Right ventricle myocardium superior (tissue), 1 donor: ENCODE results near the gene QSOX2. TPM values are rescaled to one million over a fixed set of nuclear protein-coding genes. Genes with fewer than 3 reads are reported as not detected.

Source experiments
- ATAC-seq: fragments of 200-7000 bp; cut with Tn5 transposase; one replicate; pipeline ENCODE4 v1.9.1; 2020; ENCODE audit warnings: mild to moderate bottlenecking; ENCODE audit not compliant: poor library complexity
- DNase-seq: peaks from one replicate; pipeline ENCODE4 v3.0.0-alpha.2; 2020
- intact Hi-C: fragments of 100-400 bp; cut with DNase I; formaldehyde crosslinking; loops from one replicate; pipeline ENCODE4 v1.11.2; 2022
- total RNA-seq: library from RNA; stranded (reverse); fragmentation: NEBNext Ultra II Directional; extraction: Animal tissue kit (Norgen Biotek cat#: 25700); gene quantifications from one replicate; pipeline ENCODE4 v1.2.1, GENCODE V29; 2021
- donor health status: DM: no; HTN: yes; CAD: no; lungs with severe emphysema.

The QSOX2 gene
- total RNA-seq, 1 donor from 2014 or later = 7.7 TPM

- intact Hi-C loops = no loop called here
- ATAC-seq (peak; percentile 64), DNase-seq (no peak)
These were observed 43.8 kb downstream of the QSOX2 start for GRCh38 chr9:136201609-136202453.

DNA sequence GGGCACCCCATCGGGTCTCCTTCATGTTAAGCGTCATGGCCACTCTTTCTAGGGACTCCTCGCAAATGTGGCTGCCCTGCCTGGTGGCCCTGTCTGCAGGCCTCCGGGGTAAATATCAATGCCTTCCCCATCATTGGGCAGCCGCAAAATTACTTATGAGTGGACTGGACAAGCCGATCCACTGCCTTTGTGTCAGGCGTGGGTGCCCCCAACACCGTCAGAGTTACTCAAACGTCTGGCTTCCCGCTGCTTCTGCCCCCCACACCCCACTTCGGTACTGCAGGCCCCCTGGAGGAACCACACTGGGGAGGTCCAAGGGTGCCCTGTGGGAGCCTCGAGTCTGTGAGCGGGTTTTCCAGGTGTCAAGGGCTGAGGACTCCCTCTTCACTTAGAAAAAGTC is 44.4 kb downstream of the QSOX2 start:
- ATAC-seq (no peak), DNase-seq (no peak)
- intact Hi-C loops = no loop called here

DNA sequence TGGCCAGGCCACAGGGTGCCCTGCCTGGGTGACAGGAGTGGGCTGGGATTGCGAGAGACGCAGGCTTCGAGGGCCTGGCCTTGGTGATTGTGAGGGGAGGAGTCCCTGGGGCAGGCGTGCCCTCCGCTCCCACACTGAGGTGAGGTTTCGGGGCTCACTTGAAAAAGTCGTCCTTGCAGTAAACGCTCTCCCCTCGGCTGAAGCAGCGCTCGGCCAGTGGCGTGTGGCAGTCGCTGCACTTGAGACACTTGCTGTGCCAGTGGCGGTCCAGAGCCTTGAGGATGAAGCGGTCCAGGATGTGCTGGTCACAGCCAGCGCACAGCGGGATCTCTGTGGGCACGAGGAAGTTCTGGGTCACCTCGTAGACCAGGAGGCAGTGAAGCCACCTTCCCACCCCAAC is 45.2 kb downstream of the QSOX2 start:
- ATAC-seq = no peak

DNA sequence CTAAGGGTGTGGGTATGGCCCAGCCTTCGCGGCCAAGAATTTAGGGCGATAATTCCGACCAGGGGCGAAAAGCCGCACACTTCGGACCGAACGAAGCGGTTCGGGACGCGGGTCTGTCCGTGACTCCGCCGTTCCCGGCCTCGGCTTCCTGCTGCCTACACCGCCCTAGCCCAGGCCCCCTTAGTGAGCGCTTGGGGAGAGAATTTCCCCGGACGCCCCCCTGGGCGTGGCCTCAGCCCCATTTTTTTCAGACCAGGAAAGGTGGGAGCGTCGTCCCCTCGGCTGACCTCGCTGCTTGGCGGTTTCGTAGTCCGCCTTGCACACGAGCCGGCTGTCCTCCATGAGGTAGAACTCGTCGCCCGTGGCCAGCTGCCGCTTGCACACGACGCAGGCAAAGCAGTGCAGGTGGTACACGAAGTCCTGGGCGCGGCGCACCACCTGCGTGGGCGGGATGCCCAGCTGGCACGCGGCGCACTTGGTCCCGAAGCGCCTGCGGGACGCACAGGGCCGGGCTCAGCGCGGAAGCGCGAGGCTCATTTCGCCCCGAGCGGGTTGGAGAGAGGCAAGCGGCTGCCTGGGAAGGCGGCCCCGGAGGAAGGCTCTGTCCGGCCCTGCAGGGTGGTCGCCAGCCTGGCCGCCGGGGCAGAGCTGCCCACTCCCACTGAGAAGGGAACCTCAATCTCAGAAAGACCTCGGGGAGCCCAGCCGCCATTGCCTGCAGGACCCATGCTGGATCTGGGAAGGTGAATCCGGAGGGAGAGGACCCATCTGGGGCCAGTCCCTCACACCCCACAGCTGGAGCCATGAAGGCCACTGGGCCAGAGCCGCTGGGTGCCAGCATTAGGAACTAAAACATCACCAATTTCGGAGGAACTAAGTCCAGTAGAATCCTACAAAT is 46.0 kb downstream of the QSOX2 start:
- DNase-seq (no peak), ATAC-seq (no peak)
- intact Hi-C loops = no loop called here

More for the DNA sequence above, 45.2 kb downstream of the QSOX2 start:
- no peak for DNase-seq
- intact Hi-C loops = no loop called here

DNA sequence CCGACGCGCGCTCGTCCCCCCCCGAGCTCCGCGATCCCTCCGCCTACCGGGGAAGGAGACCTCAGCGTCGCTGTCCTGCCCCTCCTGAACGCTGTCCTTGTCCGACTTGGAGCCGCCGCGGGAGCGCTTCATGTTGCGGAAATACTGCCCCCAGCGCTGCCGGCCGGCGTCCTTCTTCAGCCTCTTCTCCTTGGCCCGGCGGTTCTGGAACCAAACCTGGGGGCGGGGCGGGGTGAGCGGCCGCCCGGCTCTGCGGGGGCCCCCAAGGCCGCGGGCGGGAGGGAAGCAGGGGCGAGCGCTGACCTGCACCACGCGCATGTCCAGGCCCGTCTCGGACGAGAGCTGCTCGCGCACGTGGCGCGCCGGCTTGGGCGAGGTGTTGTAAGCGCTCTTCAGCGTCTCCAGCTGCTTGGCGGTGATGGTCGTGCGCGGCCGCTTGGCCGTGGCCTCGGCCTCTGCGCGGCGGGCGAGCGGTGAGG is 47.0 kb downstream of the QSOX2 start:
- ATAC-seq (no peak), DNase-seq (no peak)
- intact Hi-C loops = no loop called here

DNA sequence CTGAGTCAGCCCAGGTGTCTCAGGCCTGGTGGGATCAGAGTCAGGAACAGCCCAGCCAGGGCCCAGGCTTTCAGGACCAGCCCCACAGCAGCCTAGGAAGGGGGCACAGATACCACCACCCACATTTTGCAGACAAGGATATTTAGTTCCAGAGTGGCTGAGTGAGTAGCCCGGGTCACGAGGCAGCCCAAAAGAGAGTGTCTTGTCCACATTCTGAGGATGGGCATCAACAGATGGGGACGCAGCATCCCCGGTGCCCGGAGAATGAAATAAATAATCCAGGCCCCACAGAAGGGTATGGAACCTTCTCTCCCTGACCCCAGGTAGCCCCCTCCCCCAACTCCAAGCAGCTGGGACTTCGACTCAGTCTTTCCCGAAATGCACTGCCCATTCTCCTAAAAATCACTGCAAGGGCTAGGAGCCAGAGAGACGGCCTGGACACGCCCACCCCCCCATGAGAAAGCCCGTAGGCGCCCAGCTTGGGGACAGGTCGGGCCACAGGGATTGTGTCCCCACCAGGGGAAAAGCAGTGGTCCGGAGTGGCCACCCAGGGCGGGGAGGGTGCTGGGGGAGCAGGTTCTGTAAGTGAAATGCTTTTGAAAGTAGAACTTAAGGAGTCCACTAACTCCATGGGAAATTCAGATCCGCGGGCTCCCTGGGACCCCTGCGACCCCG is 47.5 kb downstream of the QSOX2 start:
- ATAC-seq = no peak
- no peak for DNase-seq
- intact Hi-C loops = no loop called here

DNA sequence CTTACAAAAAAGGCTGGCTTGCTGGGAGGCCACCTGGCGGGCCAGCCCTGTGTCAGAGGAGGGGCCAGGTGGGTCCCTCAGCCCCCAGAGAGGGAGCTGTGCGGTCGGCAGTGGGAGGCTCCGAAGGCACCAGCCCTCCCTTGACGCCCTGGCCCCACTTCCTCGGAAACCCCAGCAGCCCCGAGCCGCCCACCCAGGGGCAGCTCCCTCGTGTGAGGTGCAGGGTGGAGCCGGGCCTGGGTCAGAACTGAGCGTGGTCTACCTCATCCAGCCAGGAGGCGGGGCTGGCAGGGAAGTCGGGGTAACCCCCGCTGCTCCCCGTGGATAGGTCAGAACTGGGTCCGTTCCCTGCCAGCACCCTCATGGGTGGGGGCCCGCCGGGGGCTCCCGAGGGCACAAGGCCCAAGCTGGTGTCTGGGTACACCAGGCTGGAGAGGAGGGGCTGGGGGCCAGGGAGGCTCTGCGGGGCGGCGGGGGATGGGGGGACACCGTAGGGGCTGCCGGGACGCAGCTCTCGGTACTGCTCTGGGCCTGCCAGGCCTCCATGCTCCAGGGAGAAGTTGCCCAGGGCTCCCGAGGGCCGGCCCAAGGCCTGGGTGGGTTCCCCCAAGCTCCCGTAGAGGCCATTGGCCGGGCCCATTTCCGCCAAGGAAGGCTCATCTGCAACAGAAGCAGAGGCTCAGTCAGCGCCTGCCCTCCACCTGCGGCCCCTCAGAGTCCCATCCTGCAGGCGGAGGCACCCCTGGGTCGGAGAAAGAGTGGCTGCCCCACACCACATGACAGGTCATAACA is 48.3 kb downstream of the QSOX2 start:
- ATAC-seq = no peak
- DNase-seq = no peak
- intact Hi-C loops = no loop called here

GRCh38 chr9:136196404-136197083 is 49.1 kb downstream of the QSOX2 start:
- DNase-seq = no peak
- intact Hi-C loops = no loop called here

DNA sequence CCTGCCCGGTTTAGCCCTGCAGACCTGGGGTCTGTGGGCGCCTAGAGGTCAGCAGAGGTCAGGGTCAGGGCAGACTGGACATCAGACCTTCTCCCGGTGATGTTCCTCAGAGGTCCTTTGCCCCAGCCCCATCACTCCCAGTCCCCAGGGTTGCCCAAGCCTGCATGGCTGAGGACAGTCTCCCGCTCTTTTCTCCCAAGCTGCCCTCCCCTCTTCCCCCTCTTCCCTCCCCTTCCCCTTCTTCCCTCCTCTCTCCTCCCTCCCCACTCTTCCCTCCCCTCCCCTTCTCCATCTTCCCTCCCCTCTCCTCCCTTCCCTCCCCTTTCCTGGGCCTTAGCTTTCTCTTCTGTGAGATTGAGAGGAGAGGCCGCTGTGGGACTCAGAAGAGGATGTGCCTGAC is 51.1 kb downstream of the QSOX2 start:
- intact Hi-C loops = no loop called here
- ATAC-seq = no peak
- no peak for DNase-seq

More at GRCh38 chr9:136196404-136197083, 49.1 kb downstream of the QSOX2 start:
- ATAC-seq = no peak

GRCh38 chr9:136193891-136194279 is 51.7 kb downstream of the QSOX2 start:
- no peak for DNase-seq
- ATAC-seq = no peak
- intact Hi-C loops = no loop called here

- ATAC-seq (no peak), DNase-seq (no peak)
- intact Hi-C loops = no loop called here
These were observed 52.3 kb downstream of the QSOX2 start for GRCh38 chr9:136193127-136193890.

- ATAC-seq (no peak), DNase-seq (no peak)
- intact Hi-C loops = no loop called here
These were observed 53.1 kb downstream of the QSOX2 start for GRCh38 chr9:136192289-136193126.

GRCh38 chr9:136191960-136192286 is 53.7 kb downstream of the QSOX2 start:
- intact Hi-C loops = no loop called here
- DNase-seq = no peak
- no peak for ATAC-seq

GRCh38 chr9:136191099-136191959 is 54.3 kb downstream of the QSOX2 start:
- DNase-seq (no peak), ATAC-seq (no peak)
- intact Hi-C loops = no loop called here

DNA sequence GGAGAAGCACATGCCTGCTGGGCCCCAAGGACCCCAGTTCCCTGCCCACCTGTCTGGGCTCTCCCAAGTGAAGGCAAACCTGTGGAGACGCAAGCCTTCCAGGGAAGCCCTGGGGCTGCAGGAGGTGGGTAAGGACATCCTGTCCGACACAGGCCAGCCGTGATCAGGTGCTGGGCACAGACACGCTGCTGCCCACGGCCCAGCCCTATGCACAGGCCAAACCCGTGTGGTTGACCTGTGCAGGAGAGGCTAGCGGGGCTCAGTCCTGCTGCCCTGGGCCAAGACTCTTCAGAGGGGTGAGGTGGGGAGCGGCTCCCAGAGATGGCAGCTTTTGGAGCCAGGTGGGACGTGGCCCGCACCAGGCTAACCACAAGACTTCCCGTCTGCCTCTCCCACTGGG is 55.0 kb downstream of the QSOX2 start:
- no peak for DNase-seq
- intact Hi-C loops = no loop called here
- ATAC-seq = no peak

- intact Hi-C loops = no loop called here
- no peak for ATAC-seq
- DNase-seq = no peak
These were observed 55.4 kb downstream of the QSOX2 start for GRCh38 chr9:136190237-136190601.
